GM13976 (cell line): ENCODE measurements around the gene OR5AR1.

Experiments
- DNase-seq: peaks from one replicate; pipeline ENCODE4 v3.0.0; 2012; ENCODE audit warnings: low spot score
- CTCF ChIP-seq: IDR thresholded peaks from 2 replicates; pipeline ENCODE4 v1.5.1; 2012; ENCODE audit warnings: borderline replicate concordance, mild to moderate bottlenecking; ENCODE audit not compliant: insufficient read depth; ENCODE audit errors: extremely low read depth, missing control alignments, control extremely low read depth
- in situ Hi-C: fragments of 300-500 bp; cut with MboI; formaldehyde crosslinking; loops from one replicate; pipeline ENCODE4 v1.12.0; 2022; ENCODE audit warnings: low sequenced_read_pairs, mixed read lengths, inconsistent platforms; ENCODE audit not compliant: unreplicated experiment

OR5AR1 gene

GRCh38 chr11:56663386-56663785 lies at the start of gene OR5AR1:
TSS of gene OR5AR1 (plus strand) at chr11:56663686. CDS start at chr11:56663686, 0 bp downstream.
- TF ChIP-seq CTCF: no peak
- in situ Hi-C loops: no loop called here
- DNase-seq: no peak

- in situ Hi-C loops: no loop called here
- no peak for DNase-seq
- no peak for TF ChIP-seq CTCF
Observed at GRCh38 chr11:56624661-56625110, 38.8 kb upstream of the OR5AR1 start.

GRCh38 chr11:56625946-56626345 lies 37.5 kb upstream of the OR5AR1 start:
- no peak for DNase-seq
- in situ Hi-C loops: no loop called here
- no peak for TF ChIP-seq CTCF

- in situ Hi-C loops: no loop called here
- DNase-seq: no peak
- TF ChIP-seq CTCF: no peak
Observed at GRCh38 chr11:56632329-56632728, 31.2 kb upstream of the OR5AR1 start.

GRCh38 chr11:56636861-56637260 lies 26.6 kb upstream of the OR5AR1 start:
- TF ChIP-seq CTCF: no peak
- no peak for DNase-seq
- in situ Hi-C loops: no loop called here

GRCh38 chr11:56637500-56637899 lies 26.0 kb upstream of the OR5AR1 start:
- DNase-seq: no peak
- no peak for TF ChIP-seq CTCF

GRCh38 chr11:56642339-56642738 lies 21.1 kb upstream of the OR5AR1 start, which contains the start of gene OR5AP2:
TSS of gene OR5AP2 (minus strand) at chr11:56642439. CDS start at chr11:56642439, 0 bp downstream.
- no peak for TF ChIP-seq CTCF
- in situ Hi-C loops: no loop called here
- DNase-seq: no peak

More at GRCh38 chr11:56637500-56637899, 26.0 kb upstream of the OR5AR1 start:
- in situ Hi-C loops: no loop called here
